Measurements from ENCODE around the gene ESD. TPM values are rescaled to one million over a fixed set of nuclear protein-coding genes. Genes with fewer than 3 reads are reported as not detected.

ESD gene
- 135 and 191 TPM in 2 replicates for total RNA-seq (ENCODE audit: low replicate concordance)

DNA sequence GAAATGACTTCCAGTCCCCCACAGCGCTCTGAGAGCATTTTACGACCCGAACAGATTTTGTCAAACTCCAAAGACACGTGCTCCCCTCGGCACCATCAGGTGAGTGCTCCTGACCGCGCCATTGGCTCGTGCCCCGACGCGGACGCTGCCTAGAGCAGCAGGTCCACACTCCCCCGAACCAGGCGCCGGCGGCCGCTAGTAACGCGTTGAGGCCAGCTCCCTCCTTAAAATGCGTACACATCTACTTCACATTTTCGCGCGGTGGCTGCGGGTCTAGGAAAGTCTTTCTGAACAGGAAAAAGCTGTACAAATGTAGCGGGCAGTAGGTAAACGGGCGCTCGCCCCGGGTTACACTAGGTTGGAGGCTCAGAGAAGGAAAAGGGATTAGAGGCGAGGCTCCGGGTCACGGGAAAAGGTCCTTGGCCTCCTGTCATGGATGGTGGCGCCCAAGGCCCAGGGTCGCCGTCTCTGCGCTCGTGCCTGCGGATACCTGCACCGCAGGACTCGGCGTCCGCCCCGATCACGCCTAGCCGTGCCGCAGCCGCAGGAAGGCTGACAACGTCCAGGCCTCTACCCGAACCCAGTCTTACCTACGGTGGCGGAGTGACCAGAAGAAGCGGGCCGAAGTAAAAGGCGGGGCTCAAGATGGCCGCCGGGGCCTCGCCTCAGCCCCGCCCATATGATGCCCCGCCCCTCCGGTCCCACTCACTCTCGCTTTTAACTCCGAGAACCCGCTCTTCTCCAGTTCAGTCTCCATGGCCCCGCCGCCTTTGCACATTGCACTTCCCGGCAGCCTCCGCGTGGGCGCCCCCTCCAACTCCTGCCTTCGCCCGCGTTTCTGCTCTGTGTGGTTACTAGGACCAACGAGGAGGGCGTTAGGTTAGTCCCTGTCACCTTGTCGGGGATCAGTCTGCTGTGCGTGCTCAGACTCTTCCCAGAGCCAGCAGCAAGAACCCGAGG, at the start of gene ESD:
ESD (minus strand) TSS at position 647 of the 960 bp plus-strand sequence. CDS start 5,748 bp downstream, outside the sequence.
- peaks cover 4% of the 10 kb centered on the region for H3K36me3 Mint-ChIP-seq
- no peaks in the 10 kb centered on the region for H3K27me3 Mint-ChIP-seq (ENCODE audit: insufficient read depth, low read depth)

GRCh38 chr13:46846726-46847125, 49.8 kb upstream of the ESD start:
- Histone ChIP-seq H3F3A (ENCODE audit: low read depth) (no peaks in the 10 kb centered on the region), H3K9ac (no peak overlapping the region), H3K4me1 (no peaks in the 10 kb centered on the region), H3K79me2 (ENCODE audit: low read depth) (no peaks in the 10 kb centered on the region), H3K27me3 (no peaks in the 10 kb centered on the region), H3K4me2 (no peak overlapping the region), H3K36me3 (no peaks in the 10 kb centered on the region), H3K4me3 (no peak overlapping the region), H2AFZ (replicated peaks) (no peak overlapping the region), H3K27ac (no peak overlapping the region), H4K20me1 (ENCODE audit: low read depth) (no peaks in the 10 kb centered on the region), H3K9me3 (ENCODE audit: low read depth) (no peaks in the 10 kb centered on the region)
- H3K4me3 Mint-ChIP-seq, result no peak overlapping the region
- no peaks in the 10 kb centered on the region for H3K9me3 Mint-ChIP-seq
- no peak for DNase-seq (ENCODE audit: low spot score)
- no peaks in the 10 kb centered on the region for H3K27me3 Mint-ChIP-seq (ENCODE audit: insufficient read depth, low read depth)
- TF ChIP-seq EZH2phosphoT487 (IDR thresholded peaks at IDR 0.05), result no peak
- no peak for TF ChIP-seq EZH2 (IDR thresholded peaks at IDR 0.05)
- TF ChIP-seq CTCF (IDR thresholded peaks at IDR 0.05), result no peak
- H3K36me3 Mint-ChIP-seq, result no peaks in the 10 kb centered on the region
- no peak overlapping the region for H3K27ac Mint-ChIP-seq
- no peaks in the 10 kb centered on the region for H3K4me1 Mint-ChIP-seq

More for the DNA sequence above, at the start of gene ESD:
- H3K4me2 ChIP-seq, result peak within 1 kb of the TSS; percentile 81
- peak within 1 kb of the TSS; percentile 99 for H3K27ac Mint-ChIP-seq
- H3K9ac ChIP-seq, result peak within 1 kb of the TSS; percentile 29
- H3K4me1 ChIP-seq, result peaks cover 30% of the 10 kb centered on the region
- H3K4me1 Mint-ChIP-seq, result peaks cover 36% of the 10 kb centered on the region
- TF ChIP-seq EZH2 (IDR thresholded peaks at IDR 0.05), result no peak
- peak within 1 kb of the TSS; percentile 86 for H2AFZ ChIP-seq (replicated peaks)
- peaks cover 45% of the 10 kb centered on the region for H3K79me2 ChIP-seq (ENCODE audit: low read depth)
- no peaks in the 10 kb centered on the region for H3K9me3 ChIP-seq (ENCODE audit: low read depth)
- no peaks in the 10 kb centered on the region for H3K9me3 Mint-ChIP-seq
- no peaks in the 10 kb centered on the region for H3K27me3 ChIP-seq
- DNase-seq (ENCODE audit: low spot score), result peak; percentile 93
- H3K4me3 ChIP-seq, result peak within 1 kb of the TSS; percentile 53
- no peaks in the 10 kb centered on the region for H3K36me3 ChIP-seq
- H3F3A ChIP-seq (ENCODE audit: low read depth), result peaks cover 30% of the 10 kb centered on the region
- H4K20me1 ChIP-seq (ENCODE audit: low read depth), result peaks cover 14% of the 10 kb centered on the region
- peak within 1 kb of the TSS; percentile 67 for H3K27ac ChIP-seq
- peak within 1 kb of the TSS; percentile 97 for H3K4me3 Mint-ChIP-seq

GRCh38 chr13:46845146-46845545, 48.2 kb upstream of the ESD start:
- Histone ChIP-seq H3K9me3 (ENCODE audit: low read depth) (no peaks in the 10 kb centered on the region), H3K79me2 (ENCODE audit: low read depth) (no peaks in the 10 kb centered on the region), H3K27ac (no peak overlapping the region), H3K27me3 (no peaks in the 10 kb centered on the region), H3K4me2 (no peak overlapping the region), H3K36me3 (no peaks in the 10 kb centered on the region), H3K4me1 (no peaks in the 10 kb centered on the region), H3K4me3 (no peak overlapping the region), H4K20me1 (ENCODE audit: low read depth) (no peaks in the 10 kb centered on the region), H2AFZ (replicated peaks) (no peak overlapping the region), H3F3A (ENCODE audit: low read depth) (no peaks in the 10 kb centered on the region), H3K9ac (no peak overlapping the region)
- no peak for TF ChIP-seq CTCF (IDR thresholded peaks at IDR 0.05)
- TF ChIP-seq EZH2phosphoT487 (IDR thresholded peaks at IDR 0.05), result no peak
- TF ChIP-seq EZH2 (IDR thresholded peaks at IDR 0.05), result no peak
- H3K9me3 Mint-ChIP-seq, result no peaks in the 10 kb centered on the region
- no peaks in the 10 kb centered on the region for H3K36me3 Mint-ChIP-seq
- no peak overlapping the region for H3K4me3 Mint-ChIP-seq
- H3K27me3 Mint-ChIP-seq (ENCODE audit: insufficient read depth, low read depth), result no peaks in the 10 kb centered on the region
- no peak overlapping the region for H3K27ac Mint-ChIP-seq
- no peak for DNase-seq (ENCODE audit: low spot score)
- H3K4me1 Mint-ChIP-seq, result no peaks in the 10 kb centered on the region

DNA sequence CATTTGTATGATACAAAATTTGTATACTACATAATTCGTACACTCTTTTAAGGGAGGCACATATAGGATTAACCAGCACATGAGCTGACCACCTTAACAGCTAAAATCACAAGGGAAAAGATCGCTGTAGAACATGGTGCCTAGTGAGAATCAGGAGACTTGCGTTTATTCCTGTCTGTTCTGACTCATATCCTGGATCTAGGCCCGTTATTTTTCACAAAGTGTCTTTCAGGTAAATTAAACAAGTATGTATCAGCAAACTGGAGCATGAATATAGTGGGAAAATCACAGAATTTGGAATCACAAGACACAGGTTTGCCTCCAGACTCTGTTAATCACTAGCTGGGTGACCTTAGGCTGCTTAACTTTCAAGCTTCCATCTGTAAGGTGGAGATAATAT, 47.5 kb upstream of the ESD start:
- Mint-ChIP-seq H3K4me3 (no peak overlapping the region), H3K36me3 (no peaks in the 10 kb centered on the region), H3K27ac (no peak overlapping the region), H3K9me3 (no peaks in the 10 kb centered on the region), H3K4me1 (no peaks in the 10 kb centered on the region), H3K27me3 (ENCODE audit: insufficient read depth, low read depth) (no peaks in the 10 kb centered on the region)
- Histone ChIP-seq H3K9ac (no peak overlapping the region), H3F3A (ENCODE audit: low read depth) (no peaks in the 10 kb centered on the region), H3K36me3 (no peaks in the 10 kb centered on the region), H3K79me2 (ENCODE audit: low read depth) (no peaks in the 10 kb centered on the region), H2AFZ (replicated peaks) (no peak overlapping the region), H3K27me3 (no peaks in the 10 kb centered on the region), H4K20me1 (ENCODE audit: low read depth) (no peaks in the 10 kb centered on the region), H3K4me3 (no peak overlapping the region), H3K27ac (no peak overlapping the region), H3K4me2 (no peak overlapping the region), H3K4me1 (no peaks in the 10 kb centered on the region), H3K9me3 (ENCODE audit: low read depth) (no peaks in the 10 kb centered on the region)
- TF ChIP-seq EZH2phosphoT487 (IDR thresholded peaks at IDR 0.05) (no peak), EZH2 (IDR thresholded peaks at IDR 0.05) (no peak), CTCF (IDR thresholded peaks at IDR 0.05) (no peak)
- DNase-seq (ENCODE audit: low spot score), result no peak

All from neural progenitor cell (in vitro differentiated cells).